GOT3 (cell line): ENCODE measurements around the gene PCYT1B.

Experiments
- DNase-seq: peaks from one replicate; lab custom pipeline; 2025; ENCODE audit warnings: mixed read lengths; lab: John Stamatoyannopoulos, UW

The PCYT1B gene

DNA sequence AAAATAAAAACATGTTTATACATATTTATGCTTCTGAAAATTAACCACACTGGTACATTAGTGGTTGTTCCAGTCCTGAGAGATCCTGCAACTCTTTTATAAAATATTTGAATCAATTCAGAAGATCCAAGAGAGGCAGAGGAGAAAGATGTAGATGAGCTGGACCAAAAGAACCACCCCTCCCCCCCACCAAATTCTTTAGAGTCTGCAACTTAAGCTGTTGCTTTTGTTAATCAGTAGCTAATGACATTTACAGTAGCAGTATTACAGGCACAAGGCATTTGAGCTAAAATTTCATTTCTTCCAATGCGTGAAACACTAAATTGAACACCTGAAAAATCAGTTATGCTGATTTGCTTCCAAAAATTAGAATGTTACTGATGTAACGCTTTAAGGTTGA, 120.5 kb downstream of the PCYT1B start:
- no peak for DNase-seq

GRCh38 chrX:24525455-24525854, 121.7 kb downstream of the PCYT1B start:
- no peak for DNase-seq

GRCh38 chrX:24520472-24520871, 126.7 kb downstream of the PCYT1B start:
- no peak for DNase-seq

GRCh38 chrX:24515447-24515846, 131.7 kb downstream of the PCYT1B start:
- DNase-seq, result no peak

GRCh38 chrX:24513416-24513815, 133.7 kb downstream of the PCYT1B start:
- DNase-seq, result no peak

- DNase-seq, result no peak
Measured at GRCh38 chrX:24508375-24508774, 138.8 kb downstream of the PCYT1B start.
